WTC11 (cell line): ENCODE results near the gene DTHD1. TPM values are rescaled to one million over a fixed set of nuclear protein-coding genes. Genes with fewer than 3 reads are reported as not detected.

Source experiments
- ATAC-seq: fragments of 200-7000 bp; cut with Tn5 transposase; 2 replicates; pipeline ENCODE4 v1.10.0; 2021; ENCODE audit warnings: mild to moderate bottlenecking, moderate library complexity
- CTCF ChIA-PET: fragments of 300-600 bp; sonication (Branson Sonifier 250); formaldehyde crosslinking; loops from one replicate; lab custom pipeline; 2021; ENCODE audit warnings: antibody characterized with exemption; lab: Charles Lee
- POLR2A ChIA-PET: fragments of 350-600 bp; sonication (Branson Sonifier 250); formaldehyde crosslinking; loops from one replicate; lab custom pipeline; 2021; ENCODE audit warnings: antibody characterized with exemption; lab: Charles Lee
- DNase-seq: peaks from one replicate; pipeline ENCODE4 v3.0.0; 2021; ENCODE audit warnings: low spot score
- H3K27ac Mint-ChIP-seq: 2 replicates; pipeline ENCODE4 v1.8.0; 2021; ENCODE audit warnings: mixed read lengths
- H3K27me3 Mint-ChIP-seq: 2 replicates; pipeline ENCODE4 v1.8.0; 2021; ENCODE audit warnings: low read depth, mild to moderate bottlenecking, moderate library complexity, mixed read lengths
- H3K36me3 Mint-ChIP-seq: 2 replicates; pipeline ENCODE4 v1.8.0; 2021; ENCODE audit warnings: mixed read lengths
- H3K4me1 Mint-ChIP-seq: 2 replicates; pipeline ENCODE4 v1.8.0; 2022; ENCODE audit warnings: mixed read lengths
- H3K4me3 Mint-ChIP-seq: 2 replicates; pipeline ENCODE4 v1.8.0; 2021; ENCODE audit warnings: mild to moderate bottlenecking, moderate library complexity, mixed read lengths
- H3K9me3 Mint-ChIP-seq: 2 replicates; pipeline ENCODE4 v1.8.0; 2021; ENCODE audit warnings: mixed read lengths
- AFF4 ChIP-seq: sonication (generic); formaldehyde crosslinking; IDR thresholded peaks from 2 replicates; pipeline ENCODE4 v1.8.1; 2023; ENCODE audit warnings: mild to moderate bottlenecking, missing genetic modification reagents, borderline replicate concordance
- E2F5 ChIP-seq: sonication (generic); formaldehyde crosslinking; IDR thresholded peaks from 2 replicates; pipeline ENCODE4 v1.8.1; 2022; ENCODE audit warnings: mild to moderate bottlenecking, moderate library complexity, missing genetic modification reagents
- NFYB ChIP-seq: sonication (generic); formaldehyde crosslinking; conservative IDR thresholded peaks from 2 replicates; pipeline ENCODE4 v1.8.0; 2022; ENCODE audit warnings: low read depth, missing genetic modification reagents
- OVOL2 ChIP-seq: fragments of 250-450 bp; sonication (Bioruptor Pico); IDR thresholded peaks from 2 replicates; pipeline ENCODE4 v1.9.0; 2021; ENCODE audit warnings: mild to moderate bottlenecking, borderline replicate concordance
- RORB ChIP-seq: fragments of 250-450 bp; sonication (Bioruptor Pico); IDR thresholded peaks from 2 replicates; pipeline ENCODE4 v1.9.0; 2021; ENCODE audit warnings: mild to moderate bottlenecking
- ZMAT4 ChIP-seq: fragments of 250-450 bp; sonication (Bioruptor Pico); IDR thresholded peaks from 2 replicates; pipeline ENCODE4 v1.9.0; 2021; ENCODE audit warnings: mild to moderate bottlenecking
- ZNF138 ChIP-seq: sonication (generic); formaldehyde crosslinking; conservative IDR thresholded peaks from 2 replicates; pipeline ENCODE4 v1.8.1; 2022; ENCODE audit warnings: mild to moderate bottlenecking, moderate library complexity, missing genetic modification reagents
- ZNF396 ChIP-seq: fragments of 250-450 bp; sonication (Bioruptor Pico); IDR thresholded peaks from 2 replicates; pipeline ENCODE4 v1.8.0; 2021; ENCODE audit warnings: mild to moderate bottlenecking, moderate library complexity, borderline replicate concordance
- ZNF671 ChIP-seq: fragments of 250-450 bp; sonication (Bioruptor Pico); IDR thresholded peaks from 2 replicates; pipeline ENCODE4 v1.8.0; 2021; ENCODE audit warnings: mild to moderate bottlenecking
- total RNA-seq: library from RNA; stranded (reverse); gene quantifications from 3 replicates; pipeline ENCODE4 v1.2.3, GENCODE V29; 2021
- TF ChIP-seq, protein P1 (sequence below): sonication (generic); formaldehyde crosslinking; IDR thresholded peaks from 2 replicates; pipeline ENCODE4 v1.8.1; 2022; ENCODE audit warnings: mild to moderate bottlenecking, missing genetic modification reagents, moderate library complexity, borderline replicate concordance
- TF ChIP-seq, protein P2 (sequence below): sonication (generic); formaldehyde crosslinking; IDR thresholded peaks from 2 replicates; pipeline ENCODE4 v1.8.1; 2022; ENCODE audit warnings: low read depth, mild to moderate bottlenecking, moderate library complexity, missing genetic modification reagents, borderline replicate concordance
- TF ChIP-seq, protein P3 (sequence below): fragments of 250-450 bp; sonication (Bioruptor Pico); conservative IDR thresholded peaks from 2 replicates; pipeline ENCODE4 v1.9.0; 2021; ENCODE audit warnings: mild to moderate bottlenecking
- TF ChIP-seq, protein P4 (sequence below): sonication (generic); formaldehyde crosslinking; IDR thresholded peaks from 2 replicates; pipeline ENCODE4 v1.8.1; 2022; ENCODE audit warnings: low read depth, missing genetic modification reagents, borderline replicate concordance

DTHD1 gene
- total RNA-seq, 1 experiment from 2014 or later, result not detected

GRCh38 chr4:36303426-36304137 lies 22.2 kb downstream of the DTHD1 start:
- Mint-ChIP-seq H3K27ac (no peak overlapping the region), H3K27me3 (no peaks in the 10 kb centered on the region), H3K36me3 (no peaks in the 10 kb centered on the region), H3K9me3 (no peaks in the 10 kb centered on the region), H3K4me1 (no peaks in the 10 kb centered on the region), H3K4me3 (no peak overlapping the region)
- no peak for ATAC-seq
- DNase-seq, result no peak
- POLR2A ChIA-PET, result no interaction called here
- TF ChIP-seq, protein P1, sequence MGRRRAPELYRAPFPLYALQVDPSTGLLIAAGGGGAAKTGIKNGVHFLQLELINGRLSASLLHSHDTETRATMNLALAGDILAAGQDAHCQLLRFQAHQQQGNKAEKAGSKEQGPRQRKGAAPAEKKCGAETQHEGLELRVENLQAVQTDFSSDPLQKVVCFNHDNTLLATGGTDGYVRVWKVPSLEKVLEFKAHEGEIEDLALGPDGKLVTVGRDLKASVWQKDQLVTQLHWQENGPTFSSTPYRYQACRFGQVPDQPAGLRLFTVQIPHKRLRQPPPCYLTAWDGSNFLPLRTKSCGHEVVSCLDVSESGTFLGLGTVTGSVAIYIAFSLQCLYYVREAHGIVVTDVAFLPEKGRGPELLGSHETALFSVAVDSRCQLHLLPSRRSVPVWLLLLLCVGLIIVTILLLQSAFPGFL (CRISPR knock-in tag), result no peak
- CTCF ChIA-PET, result no interaction called here

DNA sequence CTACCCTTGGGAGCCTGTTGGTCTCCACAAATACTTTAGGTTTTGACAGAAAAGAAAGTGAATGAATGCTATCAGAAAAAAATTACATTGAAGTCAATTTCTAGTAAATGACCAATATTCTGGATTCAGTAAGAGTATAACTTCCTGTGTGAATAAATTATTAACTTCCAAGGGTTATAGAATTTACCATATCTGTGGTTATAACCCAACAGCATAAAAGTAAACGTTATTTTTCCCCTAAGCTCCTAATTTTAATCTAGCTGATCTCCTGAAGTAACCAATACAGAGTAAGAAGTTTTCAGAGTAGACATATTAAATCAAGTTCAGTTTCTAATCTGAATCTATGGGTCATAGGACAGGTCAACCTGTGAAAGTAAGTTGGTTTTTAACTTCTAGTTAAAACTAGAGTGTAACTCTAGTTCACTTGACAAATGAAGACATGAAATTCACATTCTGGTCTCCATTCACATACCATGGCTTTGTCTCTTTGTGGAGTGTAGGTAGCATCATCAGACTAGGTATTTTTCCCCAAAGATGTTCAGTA lies 22.8 kb downstream of the DTHD1 start:
- ChIA-PET POLR2A (no interaction called here), CTCF (no interaction called here)
- DNase-seq, result no peak
- Mint-ChIP-seq H3K9me3 (no peaks in the 10 kb centered on the region), H3K4me3 (no peak overlapping the region), H3K27me3 (no peaks in the 10 kb centered on the region), H3K36me3 (no peaks in the 10 kb centered on the region), H3K27ac (no peak overlapping the region), H3K4me1 (no peaks in the 10 kb centered on the region)
- TF ChIP-seq, protein P2, sequence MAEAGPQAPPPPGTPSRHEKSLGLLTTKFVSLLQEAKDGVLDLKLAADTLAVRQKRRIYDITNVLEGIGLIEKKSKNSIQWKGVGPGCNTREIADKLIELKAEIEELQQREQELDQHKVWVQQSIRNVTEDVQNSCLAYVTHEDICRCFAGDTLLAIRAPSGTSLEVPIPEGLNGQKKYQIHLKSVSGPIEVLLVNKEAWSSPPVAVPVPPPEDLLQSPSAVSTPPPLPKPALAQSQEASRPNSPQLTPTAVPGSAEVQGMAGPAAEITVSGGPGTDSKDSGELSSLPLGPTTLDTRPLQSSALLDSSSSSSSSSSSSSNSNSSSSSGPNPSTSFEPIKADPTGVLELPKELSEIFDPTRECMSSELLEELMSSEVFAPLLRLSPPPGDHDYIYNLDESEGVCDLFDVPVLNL (CRISPR knock-in tag), result no peak
- TF ChIP-seq, protein P3, sequence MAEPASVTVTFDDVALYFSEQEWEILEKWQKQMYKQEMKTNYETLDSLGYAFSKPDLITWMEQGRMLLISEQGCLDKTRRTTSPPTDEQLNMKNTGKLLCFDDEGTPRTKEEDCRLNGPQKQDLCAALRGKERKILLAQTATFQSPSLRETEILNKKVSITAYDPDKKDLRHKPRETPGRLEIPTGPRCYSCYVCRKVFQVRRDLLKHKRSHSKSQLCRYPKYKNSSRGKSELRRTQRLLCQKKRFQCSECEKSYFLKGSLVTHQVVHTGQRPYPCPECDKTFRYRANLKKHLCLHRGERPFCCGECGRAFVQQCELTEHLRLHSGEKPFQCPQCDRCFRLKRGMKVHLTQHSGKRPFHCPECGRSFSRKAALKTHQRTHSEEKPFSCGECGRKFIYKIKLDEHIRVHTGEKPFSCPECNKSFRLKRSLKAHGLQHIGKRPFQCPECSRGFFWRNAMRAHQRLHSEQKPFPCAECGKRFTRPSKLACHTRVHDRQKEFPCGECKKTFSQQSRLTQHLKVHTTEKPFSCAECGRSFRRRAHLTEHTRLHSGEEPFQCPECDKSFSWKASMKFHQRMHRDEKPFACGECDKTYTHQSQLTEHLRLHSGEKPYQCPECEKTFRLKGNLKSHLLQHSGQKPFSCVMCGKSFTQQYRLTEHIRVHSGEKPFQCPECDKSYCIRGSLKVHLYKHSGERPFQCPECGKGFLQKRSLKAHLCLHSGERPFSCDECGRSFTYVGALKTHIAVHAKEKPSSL (CRISPR knock-in tag), result no peak
- no peak for TF ChIP-seq ZNF138 (CRISPR knock-in tag)
- TF ChIP-seq, protein P4, sequence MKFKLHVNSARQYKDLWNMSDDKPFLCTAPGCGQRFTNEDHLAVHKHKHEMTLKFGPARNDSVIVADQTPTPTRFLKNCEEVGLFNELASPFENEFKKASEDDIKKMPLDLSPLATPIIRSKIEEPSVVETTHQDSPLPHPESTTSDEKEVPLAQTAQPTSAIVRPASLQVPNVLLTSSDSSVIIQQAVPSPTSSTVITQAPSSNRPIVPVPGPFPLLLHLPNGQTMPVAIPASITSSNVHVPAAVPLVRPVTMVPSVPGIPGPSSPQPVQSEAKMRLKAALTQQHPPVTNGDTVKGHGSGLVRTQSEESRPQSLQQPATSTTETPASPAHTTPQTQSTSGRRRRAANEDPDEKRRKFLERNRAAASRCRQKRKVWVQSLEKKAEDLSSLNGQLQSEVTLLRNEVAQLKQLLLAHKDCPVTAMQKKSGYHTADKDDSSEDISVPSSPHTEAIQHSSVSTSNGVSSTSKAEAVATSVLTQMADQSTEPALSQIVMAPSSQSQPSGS (CRISPR knock-in tag), result no peak
- TF ChIP-seq RORB (CRISPR knock-in tag), result no peak
- no peak for TF ChIP-seq ZNF396 (CRISPR knock-in tag)
- ATAC-seq, result no peak

DNA sequence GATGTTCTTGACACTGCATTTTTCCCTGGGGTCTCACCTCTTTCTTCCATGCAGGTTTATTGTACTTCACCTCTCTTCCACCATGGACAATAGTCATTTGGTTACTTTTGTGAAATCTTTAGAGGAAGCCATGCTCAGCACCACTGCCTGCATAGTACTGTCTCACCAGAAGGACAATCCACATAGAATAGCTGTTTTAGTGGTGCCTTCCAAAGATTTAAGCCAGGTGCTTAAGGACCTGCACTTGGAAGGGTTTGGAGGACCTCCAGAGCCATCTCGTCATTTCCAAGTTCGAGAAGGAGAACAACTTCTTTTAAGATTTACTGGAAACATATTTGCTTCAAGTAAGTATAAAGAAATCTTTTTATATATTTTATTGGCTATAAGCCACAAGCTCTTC lies 26.7 kb downstream of the DTHD1 start:
- CTCF ChIA-PET, result no interaction called here
- POLR2A ChIA-PET, result no interaction called here
- H3K27ac Mint-ChIP-seq, result no peak overlapping the region
- H3K9me3 Mint-ChIP-seq, result no peaks in the 10 kb centered on the region
- ATAC-seq, result no peak
- H3K27me3 Mint-ChIP-seq, result no peaks in the 10 kb centered on the region; the same call in 1 of the 2 replicates
- no peaks in the 10 kb centered on the region for H3K4me1 Mint-ChIP-seq
- H3K4me3 Mint-ChIP-seq, result no peak overlapping the region
- H3K36me3 Mint-ChIP-seq, result no peaks in the 10 kb centered on the region
- no peak for DNase-seq
- TF ChIP-seq NFYB (CRISPR knock-in tag) (no peak), AFF4 (CRISPR knock-in tag) (no peak), E2F5 (CRISPR knock-in tag) (no peak), ZNF671 (CRISPR knock-in tag) (no peak), ZMAT4 (no peak), OVOL2 (CRISPR knock-in tag) (no peak)
- TF ChIP-seq, protein P4 (CRISPR knock-in tag), result no peak
- TF ChIP-seq, protein P1 (CRISPR knock-in tag), result no peak
